Choroid plexus epithelial cell (primary cell): ENCODE results near the gene ZFYVE26.
A peak's percentile ranks its signal among the peaks of the same experiment; 100 is the strongest.

Experiments
- DNase-seq: peaks from one replicate; pipeline ENCODE4 v3.0.0-alpha.2; 2010; ENCODE audit warnings: low read depth
- H3K4me3 ChIP-seq: 2 replicates; pipeline ENCODE4 v1.5.1; 2011; ENCODE audit warnings: low read depth, mild to moderate bottlenecking, control low read depth, low read length, moderate library complexity
- CTCF ChIP-seq: conservative IDR thresholded peaks from 2 replicates; pipeline ENCODE4 v1.5.1; 2011; ENCODE audit warnings: low read depth, mild to moderate bottlenecking, control low read depth, inconsistent platforms, low read length, moderate library complexity

The ZFYVE26 gene

GRCh38 chr14:67736771-67737170 is 79.6 kb downstream of the ZFYVE26 start:
- no peak for TF ChIP-seq CTCF
- H3K4me3 ChIP-seq = no peak overlapping the region
- no peak for DNase-seq

GRCh38 chr14:67735336-67736147 is 80.8 kb downstream of the ZFYVE26 start:
- TF ChIP-seq CTCF = no peak
- no peak overlapping the region for H3K4me3 ChIP-seq
- DNase-seq = no peak

GRCh38 chr14:67734675-67735074 is 81.7 kb downstream of the ZFYVE26 start:
- DNase-seq = no peak
- TF ChIP-seq CTCF = peak; percentile 21
- no peak overlapping the region for H3K4me3 ChIP-seq

GRCh38 chr14:67733616-67734015 is 82.8 kb downstream of the ZFYVE26 start:
- DNase-seq = no peak
- TF ChIP-seq CTCF = no peak
- no peak overlapping the region for H3K4me3 ChIP-seq

- no peak overlapping the region for H3K4me3 ChIP-seq
- TF ChIP-seq CTCF = no peak
- DNase-seq = peak; percentile 12
These were observed 87.1 kb downstream of the ZFYVE26 start for GRCh38 chr14:67729072-67729885.

- no peak for TF ChIP-seq CTCF
- H3K4me3 ChIP-seq = no peak overlapping the region
- DNase-seq = no peak
These were observed 88.1 kb downstream of the ZFYVE26 start for GRCh38 chr14:67728258-67728657.
